Esophagus squamous epithelium (tissue), 5 donors: Measurements from ENCODE around the gene SOCS1. TPM values are rescaled to one million over a fixed set of nuclear protein-coding genes. Genes with fewer than 3 reads are reported as not detected.

Experiments
- DNase-seq: peaks from one replicate; lab custom pipeline; 2025; lab: John Stamatoyannopoulos, UW
- H3K27ac ChIP-seq, 4 donors: fragments of 200-600 bp; sonication (generic); one replicate each; pipeline ENCODE4 v1.5.1; 2016 to 2019; ENCODE audit warnings: mild to moderate bottlenecking in 1 of 4
- H3K27me3 ChIP-seq, 4 donors: fragments of 200-600 bp; sonication (generic); 1 replicate in 3 of 4; 2 replicates in 1 of 4; pipeline versions ENCODE4 v1.5.1 to v1.6.0; 2017 to 2021; ENCODE audit warnings: antibody characterized with exemption in 1 of 4
- H3K36me3 ChIP-seq, 3 donors: fragments of 200-600 bp; sonication (generic); one replicate each; pipeline ENCODE4 v1.5.1; 2016 to 2019
- H3K4me1 ChIP-seq, 3 donors: fragments of 200-600 bp; sonication (generic); one replicate each; pipeline ENCODE4 v1.5.1; 2017 to 2019
- H3K4me3 ChIP-seq, 4 donors: fragments of 200-600 bp; sonication (generic); 1 replicate in 3 of 4; 2 replicates in 1 of 4; pipeline ENCODE4 v1.5.1; 2016 to 2019; ENCODE audit warnings: mild to moderate bottlenecking in 2 of 4, moderate library complexity in 1 of 4
- H3K9me3 ChIP-seq, 3 donors: fragments of 200-600 bp; sonication (generic); one replicate each; pipeline ENCODE4 v1.5.1; 2016 to 2019
- POLR2A ChIP-seq, 4 donors: fragments of 450-650 bp; IDR thresholded peaks; one replicate each; pipeline ENCODE4 v1.6.1; 2017; ENCODE audit warnings: antibody characterized with exemption in 4 of 4, mild to moderate bottlenecking in 4 of 4, moderate library complexity in 3 of 4
- WGBS, 2 donors: methylation state at CpG; one replicate each; pipeline ENCODE4 v1.1.5; 2018; 5-methylcytosine and 5-hydroxymethylcytosine counted together
- intact Hi-C: fragments of 100-400 bp; cut with DNase I; formaldehyde crosslinking; loops from one replicate; pipeline ENCODE4 v1.15.0; 2022
- total RNA-seq, 4 donors: library from RNA; depleted of rRNA; stranded (reverse); fragments of >200 nt; gene quantifications; one replicate each; pipeline ENCODE4 v1.1.0, GENCODE V29; 2016
- TF ChIP-seq, protein P1 (sequence below), 6 experiments: fragments of 450-650 bp in 4 of 6; fragments of 200-600 bp in 2 of 6; sonication (generic) in 2 of 6; IDR thresholded peaks; one replicate each; pipeline ENCODE4 v1.5.1; 2016 to 2019; ENCODE audit warnings: antibody characterized with exemption in 6 of 6, mild to moderate bottlenecking in 4 of 6, moderate library complexity in 4 of 6
- donor health status: DM: yes; HTN: yes; CAD: no.

The SOCS1 gene
- total RNA-seq, 4 donors from 2014 or later: 0.42 to 9.3 (median 3.7) TPM

DNA sequence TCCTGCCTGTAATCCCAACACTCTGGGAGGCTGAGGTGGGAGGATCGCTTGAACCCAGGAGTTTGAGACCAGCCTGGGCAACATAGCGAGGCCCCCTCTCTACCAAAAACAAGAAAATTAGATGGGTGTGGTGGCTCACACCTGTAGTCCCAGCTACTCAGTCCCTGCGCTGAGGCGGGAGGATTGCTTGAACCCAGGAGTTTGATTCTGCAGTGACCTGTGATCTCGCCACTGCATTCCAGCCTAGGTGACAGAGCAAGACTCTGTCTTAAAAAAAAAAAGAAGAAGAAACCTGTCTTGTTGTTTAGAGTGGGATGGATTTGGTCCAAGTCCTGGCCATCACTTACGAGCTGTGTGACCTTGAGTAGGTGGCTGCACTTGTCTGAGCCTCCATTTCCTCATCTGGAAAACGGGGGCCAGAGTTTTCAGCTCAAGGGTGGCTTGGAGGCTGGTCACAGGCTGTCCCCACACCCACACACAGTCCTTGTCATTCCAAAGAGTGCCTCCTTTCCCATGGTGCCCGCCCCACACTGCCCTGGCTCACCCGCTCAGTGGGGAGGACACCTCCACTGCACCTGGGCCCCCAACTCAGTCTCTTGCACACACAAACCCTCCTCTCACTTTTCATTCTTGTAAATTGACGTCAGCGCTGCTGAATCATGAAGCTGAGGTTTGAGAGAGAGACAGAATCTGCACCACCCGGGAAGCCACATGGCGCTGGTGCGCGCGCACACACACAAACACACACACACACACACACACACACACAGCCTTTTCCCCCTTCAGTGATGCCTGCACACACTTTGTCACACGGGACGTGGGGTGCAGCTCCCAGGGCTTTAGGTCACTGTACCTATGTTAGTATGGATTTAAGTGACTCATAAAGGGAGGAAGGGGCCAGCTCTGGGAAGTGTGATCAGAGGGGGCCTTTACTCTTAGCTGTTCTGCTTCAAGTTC, 4.2 kb downstream of the SOCS1 start:
- WGBS, 2 donors: 78 to 79% methylated on average over 10 to 16 of the region's 18 CpGs
- TF ChIP-seq POLR2A (IDR thresholded peaks at IDR 0.05): peak in 1 of 4 donors; percentile 35
- TF ChIP-seq, protein P1, sequence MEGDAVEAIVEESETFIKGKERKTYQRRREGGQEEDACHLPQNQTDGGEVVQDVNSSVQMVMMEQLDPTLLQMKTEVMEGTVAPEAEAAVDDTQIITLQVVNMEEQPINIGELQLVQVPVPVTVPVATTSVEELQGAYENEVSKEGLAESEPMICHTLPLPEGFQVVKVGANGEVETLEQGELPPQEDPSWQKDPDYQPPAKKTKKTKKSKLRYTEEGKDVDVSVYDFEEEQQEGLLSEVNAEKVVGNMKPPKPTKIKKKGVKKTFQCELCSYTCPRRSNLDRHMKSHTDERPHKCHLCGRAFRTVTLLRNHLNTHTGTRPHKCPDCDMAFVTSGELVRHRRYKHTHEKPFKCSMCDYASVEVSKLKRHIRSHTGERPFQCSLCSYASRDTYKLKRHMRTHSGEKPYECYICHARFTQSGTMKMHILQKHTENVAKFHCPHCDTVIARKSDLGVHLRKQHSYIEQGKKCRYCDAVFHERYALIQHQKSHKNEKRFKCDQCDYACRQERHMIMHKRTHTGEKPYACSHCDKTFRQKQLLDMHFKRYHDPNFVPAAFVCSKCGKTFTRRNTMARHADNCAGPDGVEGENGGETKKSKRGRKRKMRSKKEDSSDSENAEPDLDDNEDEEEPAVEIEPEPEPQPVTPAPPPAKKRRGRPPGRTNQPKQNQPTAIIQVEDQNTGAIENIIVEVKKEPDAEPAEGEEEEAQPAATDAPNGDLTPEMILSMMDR (IDR thresholded peaks at IDR 0.05): no peak
- Histone ChIP-seq H3K27ac (peak overlapping the region in 3 of 4 donors; percentile 32 to 97 (median 32)), H3K27me3 (peaks cover 0 to 25% (median 0%) of the 10 kb centered on the region in 4 donors), H3K9me3 (no peaks in the 10 kb centered on the region), H3K4me3 (peak overlapping the region in 2 of 4 donors; percentile 71 to 92), H3K4me1 (peaks cover 14 to 52% (median 16%) of the 10 kb centered on the region in 3 donors), H3K36me3 (no peaks in the 10 kb centered on the region)
- DNase-seq: no peak
- intact Hi-C loops: loop anchor here (10.0 kb wide), 1 partner anchor 103 kb away; no protein-coding TSS in a partner anchor

DNA sequence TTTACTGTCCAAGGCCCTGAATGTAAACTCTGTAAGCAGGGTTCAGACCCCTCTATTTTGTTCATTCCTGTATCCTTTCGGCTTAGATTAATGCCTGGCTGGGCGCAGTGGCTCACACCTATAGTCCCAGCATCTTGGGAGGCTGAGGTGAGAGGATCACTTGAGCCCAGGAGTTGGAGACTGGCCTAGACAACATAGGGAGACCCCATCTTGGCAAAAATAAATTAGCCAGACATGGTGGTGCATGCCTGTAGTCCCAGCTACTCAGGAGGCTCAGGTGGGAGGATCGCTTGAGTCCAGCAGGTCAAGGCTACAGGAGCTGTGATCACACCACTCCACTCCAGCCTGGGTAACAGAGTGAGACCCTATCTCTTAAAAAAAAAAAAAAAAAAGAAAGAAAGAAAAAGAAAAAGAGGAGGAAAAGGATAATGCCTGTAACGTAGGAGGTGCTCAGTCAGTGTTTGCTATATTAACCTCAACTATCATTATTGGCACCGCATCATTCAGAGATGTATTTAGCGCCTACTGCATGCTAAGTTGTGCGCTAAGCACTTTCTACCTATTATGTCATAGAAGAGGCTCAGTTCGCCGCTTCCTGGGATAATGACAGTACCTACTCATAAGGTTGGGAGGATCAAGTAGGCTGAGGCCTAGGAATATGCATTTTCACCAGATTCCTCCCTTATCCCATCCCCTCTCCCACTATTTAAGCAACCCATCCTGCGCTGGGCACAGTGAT, 5.0 kb downstream of the SOCS1 start:
- Histone ChIP-seq H3K36me3 (no peaks in the 10 kb centered on the region), H3K4me1 (peaks cover 11 to 49% (median 13%) of the 10 kb centered on the region in 3 donors), H3K27me3 (peaks cover 0 to 27% (median 0%) of the 10 kb centered on the region in 4 donors), H3K9me3 (no peaks in the 10 kb centered on the region), H3K4me3 (no peak overlapping the region), H3K27ac (no peak overlapping the region)
- intact Hi-C loops: loop anchor here (10.0 kb wide), 1 partner anchor 104 kb away; no protein-coding TSS in a partner anchor
- WGBS, 2 donors: 91 to 92% methylated on average over 10 of the region's 10 CpGs
- TF ChIP-seq, protein P1 (IDR thresholded peaks at IDR 0.05): no peak
- TF ChIP-seq POLR2A (IDR thresholded peaks at IDR 0.05): no peak
- no peak for DNase-seq

GRCh38 chr16:11250091-11250785, 5.8 kb downstream of the SOCS1 start:
- no peak overlapping the region for H3K4me3 ChIP-seq
- no peak for TF ChIP-seq POLR2A (IDR thresholded peaks at IDR 0.05)
- TF ChIP-seq, protein P1 (IDR thresholded peaks at IDR 0.05): no peak
- no peak for DNase-seq
- intact Hi-C loops: loop anchor here (10.0 kb wide), 1 partner anchor 105 kb away; no protein-coding TSS in a partner anchor
- no peak overlapping the region for H3K27ac ChIP-seq
- peaks cover 9 to 43% (median 13%) of the 10 kb centered on the region in 3 donors for H3K4me1 ChIP-seq
- no peaks in the 10 kb centered on the region for H3K9me3 ChIP-seq
- H3K36me3 ChIP-seq: no peaks in the 10 kb centered on the region
- WGBS, 2 donors: 62 to 66% methylated on average over 11 to 14 of the region's 16 CpGs
- H3K27me3 ChIP-seq: peaks cover 0 to 31% (median 0%) of the 10 kb centered on the region in 4 donors

- Histone ChIP-seq H3K36me3 (no peaks in the 10 kb centered on the region), H3K4me3 (no peak overlapping the region), H3K9me3 (no peaks in the 10 kb centered on the region), H3K27ac (no peak overlapping the region), H3K4me1 (peaks cover under 1 to 36% (median 11%) of the 10 kb centered on the region in 3 donors), H3K27me3 (peaks cover 0 to 33% (median 0%) of the 10 kb centered on the region in 4 donors)
- intact Hi-C loops: loop anchor here (10.0 kb wide), 1 partner anchor 105 kb away; no protein-coding TSS in a partner anchor
- TF ChIP-seq, protein P1 (IDR thresholded peaks at IDR 0.05): no peak
- no peak for TF ChIP-seq POLR2A (IDR thresholded peaks at IDR 0.05)
- DNase-seq: no peak
- 84 to 91% methylated on average over 26 to 40 of the region's 63 CpGs for WGBS, 2 donors
Observed at GRCh38 chr16:11249233-11250061, 6.6 kb downstream of the SOCS1 start.
